ENCODE results near the gene EIF3A.
"Not testable (repeated sequence)": the region's sequence is repeated elsewhere in the genome, so short reads cannot be mapped to it uniquely, and the experiment has no call there.

Gene EIF3A

GRCh38 chr10:119080521-119081259 is at the start of gene EIF3A:
Gene EIF3A (minus strand): TSS chr10:119080817. CDS start chr10:119080676, 141 bp downstream.
- DNase-seq = peak; percentile 34 to 67

- no peak for DNase-seq
Measured at GRCh38 chr10:119129721-119130120, 49.1 kb upstream of the EIF3A start.

- DNase-seq = no peak
Measured at GRCh38 chr10:119125942-119126341, 45.3 kb upstream of the EIF3A start.

GRCh38 chr10:119120875-119121274 is 40.3 kb upstream of the EIF3A start:
- no peak for DNase-seq

- no peak for DNase-seq
Measured at GRCh38 chr10:119120413-119120867, 39.8 kb upstream of the EIF3A start.

GRCh38 chr10:119119400-119119799 is 38.8 kb upstream of the EIF3A start:
- DNase-seq = no peak

GRCh38 chr10:119118231-119118630 is 37.6 kb upstream of the EIF3A start:
- no peak for DNase-seq

GRCh38 chr10:119116326-119116951 is 35.8 kb upstream of the EIF3A start:
- no peak for DNase-seq

GRCh38 chr10:119115926-119116325 is 35.3 kb upstream of the EIF3A start:
- DNase-seq = no peak

GRCh38 chr10:119113751-119114732 is 33.4 kb upstream of the EIF3A start:
- no peak for DNase-seq

- no peak for DNase-seq
Measured at GRCh38 chr10:119112056-119112455, 31.4 kb upstream of the EIF3A start.

- DNase-seq = not testable (repeated sequence)
Measured at GRCh38 chr10:119107771-119108170, 27.2 kb upstream of the EIF3A start.

- DNase-seq = not testable (repeated sequence)
Measured at GRCh38 chr10:119107106-119107505, 26.5 kb upstream of the EIF3A start.

GRCh38 chr10:119105899-119106298 is 25.3 kb upstream of the EIF3A start:
- not testable (repeated sequence) for DNase-seq

- no peak for DNase-seq
Measured at GRCh38 chr10:119105155-119105554, 24.5 kb upstream of the EIF3A start.

- DNase-seq = peak in 1 of 2 experiments; percentile 0
Measured at GRCh38 chr10:119104654-119105015, 24.0 kb upstream of the EIF3A start.

- peak in 1 of 2 experiments; percentile 27 for DNase-seq
Measured at GRCh38 chr10:119103903-119104653, 23.5 kb upstream of the EIF3A start, which contains the start of gene DENND10. Gene DENND10 (plus strand): TSS chr10:119104113. CDS start chr10:119104143, 30 bp downstream.

- peak in 1 of 2 experiments; percentile 27 for DNase-seq
Measured at GRCh38 chr10:119103241-119103902, 22.8 kb upstream of the EIF3A start.

- no peak for DNase-seq
Measured at GRCh38 chr10:119101366-119102098, 20.9 kb upstream of the EIF3A start.

- DNase-seq = no peak
Measured at GRCh38 chr10:119100434-119101238, 20.0 kb upstream of the EIF3A start.

All from NCI-H524 (cell line).